Activated naive CD4-positive, alpha-beta T cell treated with anti-CD3 and anti-CD28 coated beads, Interleukin-2, amount 10 ng/mL, durations not matched to agents 7 days and 5 days (primary cell): ENCODE results near the gene ARHGAP40.

Experiments
- CTCF ChIA-PET: fragments of 350-600 bp; sonication (Branson Sonifier 250); formaldehyde crosslinking; loops from one replicate; lab custom pipeline; 2021; ENCODE audit warnings: antibody characterized with exemption; lab: Charles Lee
- DNase-seq: peaks from one replicate; pipeline ENCODE4 v3.0.0-alpha.2; 2020
- H3K27ac Mint-ChIP-seq: one replicate; pipeline ENCODE4 v1.8.0; 2021; ENCODE audit warnings: mild to moderate bottlenecking, moderate library complexity, mixed read lengths
- H3K27me3 Mint-ChIP-seq: one replicate; pipeline ENCODE4 v1.8.0; 2021; ENCODE audit warnings: mild to moderate bottlenecking, mixed read lengths
- H3K36me3 Mint-ChIP-seq: one replicate; pipeline ENCODE4 v1.8.0; 2021; ENCODE audit warnings: mixed read lengths
- H3K4me1 Mint-ChIP-seq: one replicate; pipeline ENCODE4 v1.8.0; 2021; ENCODE audit warnings: mixed read lengths
- H3K4me3 Mint-ChIP-seq: one replicate; pipeline ENCODE4 v1.8.0; 2021; ENCODE audit warnings: mild to moderate bottlenecking, moderate library complexity, mixed read lengths
- H3K9me3 Mint-ChIP-seq: one replicate; pipeline ENCODE4 v1.8.0; 2021; ENCODE audit warnings: mixed read lengths

Gene ARHGAP40

GRCh38 chr20:38642498-38642897, 40.9 kb downstream of the ARHGAP40 start:
- Mint-ChIP-seq H3K4me3 (no peak overlapping the region), H3K9me3 (no peaks in the 10 kb centered on the region), H3K36me3 (no peaks in the 10 kb centered on the region), H3K4me1 (peaks cover 10% of the 10 kb centered on the region), H3K27ac (no peak overlapping the region), H3K27me3 (peaks cover 77% of the 10 kb centered on the region)
- no peak for DNase-seq
- CTCF ChIA-PET, result interaction anchor here (0.6 to 3.0 kb wide), 4 partner anchors 8 to 407 kb away, joined by 3 to 13 read pairs (median 6); no protein-coding TSS in a partner anchor

GRCh38 chr20:38644588-38645260, 43.1 kb downstream of the ARHGAP40 start:
- Mint-ChIP-seq H3K9me3 (no peaks in the 10 kb centered on the region), H3K4me3 (no peak overlapping the region), H3K36me3 (no peaks in the 10 kb centered on the region), H3K27me3 (peaks cover 75% of the 10 kb centered on the region), H3K27ac (no peak overlapping the region), H3K4me1 (peaks cover 10% of the 10 kb centered on the region)
- no peak for DNase-seq
- CTCF ChIA-PET, result interaction anchor here (0.7 to 3.0 kb wide), 7 partner anchors 9 to 108 kb away, joined by 3 to 13 read pairs (median 5); partner anchors contain the start of gene SLC32A1

GRCh38 chr20:38645351-38645750, 43.7 kb downstream of the ARHGAP40 start:
- Mint-ChIP-seq H3K36me3 (no peaks in the 10 kb centered on the region), H3K4me1 (peaks cover 10% of the 10 kb centered on the region), H3K27me3 (peaks cover 69% of the 10 kb centered on the region), H3K27ac (no peak overlapping the region), H3K9me3 (no peaks in the 10 kb centered on the region), H3K4me3 (no peak overlapping the region)
- no peak for DNase-seq
- CTCF ChIA-PET, result interaction anchor here (0.6 to 2.3 kb wide), 9 partner anchors 9 to 317 kb away, joined by 3 to 10 read pairs (median 3); partner anchors contain the start of genes DHX35 and SLC32A1

GRCh38 chr20:38645980-38646858, 44.6 kb downstream of the ARHGAP40 start:
- no peaks in the 10 kb centered on the region for H3K36me3 Mint-ChIP-seq
- peak overlapping the region; percentile 50 for H3K4me3 Mint-ChIP-seq
- CTCF ChIA-PET, result interaction anchor here (0.6 to 4.0 kb wide), 9 partner anchors 9 to 316 kb away, joined by 3 to 19 read pairs (median 4); partner anchors contain the start of genes DHX35 and SLC32A1
- H3K9me3 Mint-ChIP-seq, result no peaks in the 10 kb centered on the region
- H3K27ac Mint-ChIP-seq, result no peak overlapping the region
- peak; percentile 91 for DNase-seq
- H3K27me3 Mint-ChIP-seq, result peaks cover 63% of the 10 kb centered on the region
- H3K4me1 Mint-ChIP-seq, result peaks cover 10% of the 10 kb centered on the region

- CTCF ChIA-PET, result interaction anchor here (0.5 to 4.0 kb wide), 11 partner anchors 11 to 400 kb away, joined by 3 to 19 read pairs (median 4); partner anchors contain the start of genes ACTR5 and DHX35
- H3K27me3 Mint-ChIP-seq, result peaks cover 46% of the 10 kb centered on the region
- no peaks in the 10 kb centered on the region for H3K9me3 Mint-ChIP-seq
- H3K36me3 Mint-ChIP-seq, result no peaks in the 10 kb centered on the region
- H3K4me1 Mint-ChIP-seq, result peaks cover 10% of the 10 kb centered on the region
- no peak overlapping the region for H3K4me3 Mint-ChIP-seq
- peak; percentile 25 for DNase-seq
- H3K27ac Mint-ChIP-seq, result no peak overlapping the region
Measured at GRCh38 chr20:38649275-38649891, 47.8 kb downstream of the ARHGAP40 start.

- peaks cover 10% of the 10 kb centered on the region for H3K4me1 Mint-ChIP-seq
- no peak for DNase-seq
- no peak overlapping the region for H3K27ac Mint-ChIP-seq
- no peaks in the 10 kb centered on the region for H3K36me3 Mint-ChIP-seq
- CTCF ChIA-PET, result interaction anchor here (0.8 to 4.0 kb wide), 7 partner anchors 9 to 399 kb away, joined by 3 to 19 read pairs (median 3); partner anchors contain the start of gene DHX35
- H3K4me3 Mint-ChIP-seq, result no peak overlapping the region
- H3K9me3 Mint-ChIP-seq, result no peaks in the 10 kb centered on the region
- H3K27me3 Mint-ChIP-seq, result peaks cover 45% of the 10 kb centered on the region
Measured at GRCh38 chr20:38650010-38650409, 48.4 kb downstream of the ARHGAP40 start.

GRCh38 chr20:38651154-38651553, 49.5 kb downstream of the ARHGAP40 start:
- no peaks in the 10 kb centered on the region for H3K36me3 Mint-ChIP-seq
- no peaks in the 10 kb centered on the region for H3K9me3 Mint-ChIP-seq
- CTCF ChIA-PET, result no interaction called here
- no peak overlapping the region for H3K4me3 Mint-ChIP-seq
- H3K4me1 Mint-ChIP-seq, result peaks cover 7% of the 10 kb centered on the region
- H3K27ac Mint-ChIP-seq, result no peak overlapping the region
- peaks cover 44% of the 10 kb centered on the region for H3K27me3 Mint-ChIP-seq
- no peak for DNase-seq

- Mint-ChIP-seq H3K27me3 (peaks cover 43% of the 10 kb centered on the region), H3K27ac (no peak overlapping the region), H3K36me3 (no peaks in the 10 kb centered on the region), H3K4me3 (no peak overlapping the region), H3K9me3 (no peaks in the 10 kb centered on the region), H3K4me1 (peaks cover 3% of the 10 kb centered on the region)
- no peak for DNase-seq
- CTCF ChIA-PET, result no interaction called here
Measured at GRCh38 chr20:38651562-38651961, 50.0 kb downstream of the ARHGAP40 start.

GRCh38 chr20:38652995-38653394, 51.4 kb downstream of the ARHGAP40 start:
- no peaks in the 10 kb centered on the region for H3K9me3 Mint-ChIP-seq
- DNase-seq, result no peak
- no peaks in the 10 kb centered on the region for H3K4me1 Mint-ChIP-seq
- H3K27me3 Mint-ChIP-seq, result peaks cover 38% of the 10 kb centered on the region
- H3K27ac Mint-ChIP-seq, result no peak overlapping the region
- CTCF ChIA-PET, result interaction anchor here (1.1 kb wide), 1 partner anchor 239 kb away, joined by 3 read pairs; no protein-coding TSS in a partner anchor
- no peak overlapping the region for H3K4me3 Mint-ChIP-seq
- no peaks in the 10 kb centered on the region for H3K36me3 Mint-ChIP-seq

GRCh38 chr20:38657390-38657789, 55.8 kb downstream of the ARHGAP40 start:
- Mint-ChIP-seq H3K9me3 (no peaks in the 10 kb centered on the region), H3K27ac (no peak overlapping the region), H3K36me3 (no peaks in the 10 kb centered on the region), H3K27me3 (peaks cover 49% of the 10 kb centered on the region), H3K4me3 (no peak overlapping the region), H3K4me1 (no peaks in the 10 kb centered on the region)
- CTCF ChIA-PET, result interaction anchor here (1.3 to 1.4 kb wide), 2 partner anchors 59 to 238 kb away, joined by 3 to 4 read pairs; no protein-coding TSS in a partner anchor
- no peak for DNase-seq

- no peak overlapping the region for H3K27ac Mint-ChIP-seq
- CTCF ChIA-PET, result interaction anchor here (0.6 to 2.0 kb wide), 13 partner anchors 9 to 390 kb away, joined by 3 to 9 read pairs (median 3); no protein-coding TSS in a partner anchor
- H3K4me3 Mint-ChIP-seq, result no peak overlapping the region
- H3K4me1 Mint-ChIP-seq, result no peaks in the 10 kb centered on the region
- peak; percentile 50 for DNase-seq
- no peaks in the 10 kb centered on the region for H3K36me3 Mint-ChIP-seq
- H3K27me3 Mint-ChIP-seq, result peaks cover 56% of the 10 kb centered on the region
- no peaks in the 10 kb centered on the region for H3K9me3 Mint-ChIP-seq
Measured at GRCh38 chr20:38658879-38659596, 57.4 kb downstream of the ARHGAP40 start.

GRCh38 chr20:38659597-38659880, 57.9 kb downstream of the ARHGAP40 start:
- no peaks in the 10 kb centered on the region for H3K4me1 Mint-ChIP-seq
- H3K36me3 Mint-ChIP-seq, result no peaks in the 10 kb centered on the region
- no peak overlapping the region for H3K27ac Mint-ChIP-seq
- DNase-seq, result no peak
- no peaks in the 10 kb centered on the region for H3K9me3 Mint-ChIP-seq
- H3K27me3 Mint-ChIP-seq, result peaks cover 56% of the 10 kb centered on the region
- CTCF ChIA-PET, result interaction anchor here (0.6 to 2.0 kb wide), 5 partner anchors 9 to 353 kb away, joined by 3 to 9 read pairs (median 3); no protein-coding TSS in a partner anchor
- no peak overlapping the region for H3K4me3 Mint-ChIP-seq

- Mint-ChIP-seq H3K27ac (no peak overlapping the region), H3K4me3 (no peak overlapping the region), H3K27me3 (peaks cover 56% of the 10 kb centered on the region), H3K36me3 (no peaks in the 10 kb centered on the region), H3K4me1 (no peaks in the 10 kb centered on the region), H3K9me3 (no peaks in the 10 kb centered on the region)
- CTCF ChIA-PET, result interaction anchor here (1.2 to 2.0 kb wide), 3 partner anchors 9 to 13 kb away, joined by 3 to 9 read pairs (median 3); no protein-coding TSS in a partner anchor
- no peak for DNase-seq
Measured at GRCh38 chr20:38660429-38660828, 58.8 kb downstream of the ARHGAP40 start.
